ENCODE results near the gene MPDZ. TPM values are rescaled to one million over a fixed set of nuclear protein-coding genes. Genes with fewer than 3 reads are reported as not detected.

Gene MPDZ
- total and polyA plus RNA-seq, 2 of the 13 experiments (the other 11 are each of a cell fraction or from before 2014, with no cell fraction given): 12.4 to 14.7 TPM

DNA sequence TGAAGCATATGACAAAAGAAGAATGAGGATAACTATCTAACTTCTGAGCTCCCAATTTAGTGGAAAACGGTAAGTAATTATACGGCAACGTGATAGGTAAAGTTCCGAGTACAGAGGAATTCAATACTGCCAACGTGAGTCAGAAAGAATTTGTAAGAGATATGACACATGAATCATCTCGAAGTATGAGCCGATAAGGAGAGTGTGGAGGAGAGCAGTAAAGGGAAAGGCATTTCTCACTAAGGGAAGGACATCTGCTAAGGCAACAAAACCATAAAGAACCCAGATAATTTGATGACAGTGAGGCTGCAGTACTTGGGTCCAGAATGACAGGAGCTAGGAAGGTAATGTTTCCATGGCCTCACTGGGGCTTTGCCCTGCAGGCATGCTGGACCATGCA, 11.0 kb downstream of the MPDZ start (continued):
- TF ChIP-seq AHR (CRISPR knock-in tag; IDR thresholded peaks at IDR 0.05) (no peak), THAP11 (CRISPR knock-in tag; IDR thresholded peaks at IDR 0.05) (no peak), AGO2 (optimal IDR thresholded peaks at IDR 0.05; ENCODE audit: low read depth, low read length) (no peak)
- TF ChIP-seq, protein P1, sequence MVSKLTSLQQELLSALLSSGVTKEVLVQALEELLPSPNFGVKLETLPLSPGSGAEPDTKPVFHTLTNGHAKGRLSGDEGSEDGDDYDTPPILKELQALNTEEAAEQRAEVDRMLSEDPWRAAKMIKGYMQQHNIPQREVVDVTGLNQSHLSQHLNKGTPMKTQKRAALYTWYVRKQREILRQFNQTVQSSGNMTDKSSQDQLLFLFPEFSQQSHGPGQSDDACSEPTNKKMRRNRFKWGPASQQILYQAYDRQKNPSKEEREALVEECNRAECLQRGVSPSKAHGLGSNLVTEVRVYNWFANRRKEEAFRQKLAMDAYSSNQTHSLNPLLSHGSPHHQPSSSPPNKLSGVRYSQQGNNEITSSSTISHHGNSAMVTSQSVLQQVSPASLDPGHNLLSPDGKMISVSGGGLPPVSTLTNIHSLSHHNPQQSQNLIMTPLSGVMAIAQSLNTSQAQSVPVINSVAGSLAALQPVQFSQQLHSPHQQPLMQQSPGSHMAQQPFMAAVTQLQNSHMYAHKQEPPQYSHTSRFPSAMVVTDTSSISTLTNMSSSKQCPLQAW (CRISPR knock-in tag; IDR thresholded peaks at IDR 0.05): no peak

DNA sequence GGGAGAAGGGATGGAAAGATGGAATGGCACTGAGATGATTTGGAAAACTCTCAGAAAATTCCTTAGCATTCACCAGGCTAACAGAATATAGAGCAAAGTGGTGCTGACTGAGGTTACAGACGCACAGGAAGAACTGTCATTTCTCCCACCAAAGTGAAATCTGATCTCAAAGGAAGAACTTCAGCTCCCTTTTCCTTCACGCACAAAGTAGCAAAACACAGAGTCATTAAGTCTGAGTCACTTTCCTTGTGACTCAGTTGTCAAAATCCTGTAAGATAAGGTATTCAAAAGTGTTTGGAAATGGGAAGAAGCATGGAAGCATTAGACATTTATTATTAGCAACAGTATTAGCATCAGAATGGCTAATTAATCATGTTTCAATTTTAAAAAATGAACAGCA, 11.7 kb downstream of the MPDZ start:
- FAIRE-seq: no peak
- BruUV-seq (replicated peaks): no TSS peak
- ChIA-PET POLR2A (no interaction called here), CTCF (ENCODE audit: low intra/inter-chr PET ratio, low total read pairs) (no interaction called here)
- no peak for DNase-seq (ENCODE audit: low spot score)
- no peak overlapping the region for H3K9ac ChIP-seq (ENCODE audit: insufficient read depth, low read depth, low read length)
- no peak for ATAC-seq
- in situ Hi-C loops (cut with HindIII; ENCODE audit: extremely low pct_ligation_motif_present, low pct_unique_long_range_greater_than_20kb): no loop called here
- H3K27ac ChIP-seq (ENCODE audit: extremely low read length, insufficient read depth, low read length): no peak overlapping the region
- H3K9me3 ChIP-seq (ENCODE audit: low read length): no peaks in the 10 kb centered on the region
- intact Hi-C loops (cut with micrococcal nuclease; ENCODE audit: unreplicated experiment): no loop called here
- no peaks in the 10 kb centered on the region for H3K36me3 ChIP-seq (replicated peaks in 1 of 2; ENCODE audit: control insufficient read depth in 1 of 2, insufficient read depth in 2 of 2, low read length in 2 of 2)
- WGBS (ENCODE audit: low lambda C conversion rate): 92% methylated on average over 2 of the region's 2 CpGs
- H3K4me2 ChIP-seq (ENCODE audit: low read depth, low read length): no peak overlapping the region
- H3K79me2 ChIP-seq (ENCODE audit: insufficient read depth, low read length): no peaks in the 10 kb centered on the region
- H3K4me1 ChIP-seq (ENCODE audit: insufficient read depth, low read length): no peaks in the 10 kb centered on the region
- no peaks in the 10 kb centered on the region for H3K27me3 ChIP-seq (ENCODE audit: control insufficient read depth in 1 of 2, insufficient read depth in 2 of 2, low read length in 2 of 2)
- no peak overlapping the region for H2AFZ ChIP-seq (ENCODE audit: low read length)
- no peaks in the 10 kb centered on the region for H4K20me1 ChIP-seq (ENCODE audit: insufficient read depth, low read length)
- TF ChIP-seq CEBPG (CRISPR knock-in tag; IDR thresholded peaks at IDR 0.05): no peak
- TF ChIP-seq ZNF354B (CRISPR knock-in tag; IDR thresholded peaks at IDR 0.05): no peak
- TF ChIP-seq, protein P2, sequence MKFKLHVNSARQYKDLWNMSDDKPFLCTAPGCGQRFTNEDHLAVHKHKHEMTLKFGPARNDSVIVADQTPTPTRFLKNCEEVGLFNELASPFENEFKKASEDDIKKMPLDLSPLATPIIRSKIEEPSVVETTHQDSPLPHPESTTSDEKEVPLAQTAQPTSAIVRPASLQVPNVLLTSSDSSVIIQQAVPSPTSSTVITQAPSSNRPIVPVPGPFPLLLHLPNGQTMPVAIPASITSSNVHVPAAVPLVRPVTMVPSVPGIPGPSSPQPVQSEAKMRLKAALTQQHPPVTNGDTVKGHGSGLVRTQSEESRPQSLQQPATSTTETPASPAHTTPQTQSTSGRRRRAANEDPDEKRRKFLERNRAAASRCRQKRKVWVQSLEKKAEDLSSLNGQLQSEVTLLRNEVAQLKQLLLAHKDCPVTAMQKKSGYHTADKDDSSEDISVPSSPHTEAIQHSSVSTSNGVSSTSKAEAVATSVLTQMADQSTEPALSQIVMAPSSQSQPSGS (CRISPR knock-in tag; IDR thresholded peaks at IDR 0.05): no peak
- no peak for TF ChIP-seq NFIB (CRISPR knock-in tag; IDR thresholded peaks at IDR 0.05; ENCODE audit: borderline replicate concordance)
- TF ChIP-seq ZNF746 (CRISPR knock-in tag; IDR thresholded peaks at IDR 0.05): no peak
- TF ChIP-seq ZSCAN31 (CRISPR knock-in tag; IDR thresholded peaks at IDR 0.05; ENCODE audit: low read depth): no peak
- TF ChIP-seq, protein P3, sequence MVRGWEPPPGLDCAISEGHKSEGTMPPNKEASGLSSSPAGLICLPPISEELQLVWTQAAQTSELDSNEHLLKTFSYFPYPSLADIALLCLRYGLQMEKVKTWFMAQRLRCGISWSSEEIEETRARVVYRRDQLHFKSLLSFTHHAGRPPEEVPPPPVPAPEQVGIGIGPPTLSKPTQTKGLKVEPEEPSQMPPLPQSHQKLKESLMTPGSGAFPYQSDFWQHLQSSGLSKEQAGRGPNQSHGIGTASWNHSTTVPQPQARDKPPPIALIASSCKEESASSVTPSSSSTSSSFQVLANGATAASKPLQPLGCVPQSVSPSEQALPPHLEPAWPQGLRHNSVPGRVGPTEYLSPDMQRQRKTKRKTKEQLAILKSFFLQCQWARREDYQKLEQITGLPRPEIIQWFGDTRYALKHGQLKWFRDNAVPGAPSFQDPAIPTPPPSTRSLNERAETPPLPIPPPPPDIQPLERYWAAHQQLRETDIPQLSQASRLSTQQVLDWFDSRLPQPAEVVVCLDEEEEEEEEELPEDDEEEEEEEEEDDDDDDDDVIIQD (CRISPR knock-in tag; IDR thresholded peaks at IDR 0.05; ENCODE audit: low read depth): no peak
- no peak for TF ChIP-seq HHEX (CRISPR knock-in tag; IDR thresholded peaks at IDR 0.05)
- no peak overlapping the region for H3K4me3 ChIP-seq (replicated peaks in 1 of 3; ENCODE audit: insufficient read depth in 1 of 3, low read depth in 2 of 3, low read length in 3 of 3)
